NCI-H2196 (cell line): ENCODE data around the gene PTPA.
"Not testable (repeated sequence)": the region's sequence is repeated elsewhere in the genome, so short reads cannot be mapped to it uniquely, and the experiment has no call there.

ENCODE experiments used
- DNase-seq: peaks from one replicate; lab custom pipeline; 2025; ENCODE audit not compliant: unreplicated experiment; lab: John Stamatoyannopoulos, UW

The PTPA gene

GRCh38 chr9:129151469-129151868, 40.3 kb downstream of the PTPA start:
- no peak for DNase-seq

DNA sequence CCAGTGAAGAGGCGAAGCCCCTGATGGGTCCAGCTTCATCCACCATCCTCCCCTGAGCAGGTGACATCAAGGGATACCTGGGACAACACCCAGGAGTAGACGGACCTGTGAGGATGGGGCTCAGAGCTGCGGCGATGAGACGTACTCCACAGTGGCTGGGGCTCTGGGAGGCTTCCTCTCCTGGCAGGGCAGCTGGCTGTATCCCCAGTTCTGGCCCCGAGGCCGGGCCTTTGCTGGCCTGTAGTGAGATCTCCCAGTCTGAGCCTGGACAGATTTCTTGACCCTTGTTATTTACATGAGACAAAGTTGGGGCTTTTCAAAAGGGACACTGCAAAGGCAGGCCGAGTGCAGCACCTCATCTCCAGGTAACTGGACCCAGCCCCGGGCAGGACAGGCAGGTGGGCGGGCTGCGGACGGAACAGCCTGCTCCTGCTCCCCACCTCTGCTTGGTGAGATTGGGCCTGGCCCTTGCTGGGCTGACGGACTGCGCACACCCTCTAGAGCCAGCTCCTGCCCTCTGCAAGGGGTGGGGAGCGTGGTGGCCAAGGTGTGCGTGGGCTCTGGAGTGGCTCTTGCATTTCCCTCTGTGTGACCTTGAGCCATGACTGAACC, 43.8 kb downstream of the PTPA start:
- no peak for DNase-seq

- no peak for DNase-seq
Observed at GRCh38 chr9:129156163-129156562, 44.9 kb downstream of the PTPA start.

DNA sequence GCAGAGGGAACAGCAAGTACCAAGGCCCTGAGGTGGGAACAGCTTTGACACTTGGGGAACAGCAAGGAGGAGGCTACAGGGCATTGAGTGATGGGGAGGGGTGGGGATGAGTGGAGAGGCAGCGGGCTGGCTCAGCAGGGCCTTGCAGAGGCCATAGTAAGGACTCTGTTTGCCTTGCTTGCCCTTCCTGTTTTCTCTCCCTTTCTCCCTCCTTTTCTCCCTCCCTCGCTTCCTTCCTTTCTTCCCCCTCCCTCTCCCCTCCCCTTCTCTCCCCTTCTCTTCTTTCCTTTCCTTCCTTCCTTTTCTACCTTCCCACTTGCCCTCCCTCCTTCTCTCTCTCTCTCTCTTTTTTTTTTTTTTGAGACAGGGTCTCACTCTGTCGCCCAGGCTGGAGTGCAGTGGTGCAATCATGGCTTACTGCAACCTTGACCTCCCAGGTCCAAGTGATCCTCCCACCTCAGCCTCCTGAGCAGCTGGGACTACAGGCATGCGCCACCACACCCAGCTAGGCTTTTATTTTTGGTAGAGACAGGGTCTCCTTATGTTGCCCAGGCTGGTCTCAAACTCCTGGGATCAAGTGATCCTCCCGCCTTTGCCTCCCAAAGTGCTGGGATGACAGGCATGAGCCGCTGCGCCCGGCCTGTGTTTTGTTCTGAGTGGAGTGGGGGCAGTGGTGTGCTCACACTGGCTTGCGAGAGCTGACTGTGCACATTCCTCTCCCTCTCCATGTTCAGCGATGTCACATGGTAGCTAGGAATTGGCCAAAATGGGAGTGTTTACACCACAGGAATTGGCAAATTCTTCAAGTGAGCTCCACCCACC, 49.7 kb downstream of the PTPA start:
- no peak for DNase-seq

DNA sequence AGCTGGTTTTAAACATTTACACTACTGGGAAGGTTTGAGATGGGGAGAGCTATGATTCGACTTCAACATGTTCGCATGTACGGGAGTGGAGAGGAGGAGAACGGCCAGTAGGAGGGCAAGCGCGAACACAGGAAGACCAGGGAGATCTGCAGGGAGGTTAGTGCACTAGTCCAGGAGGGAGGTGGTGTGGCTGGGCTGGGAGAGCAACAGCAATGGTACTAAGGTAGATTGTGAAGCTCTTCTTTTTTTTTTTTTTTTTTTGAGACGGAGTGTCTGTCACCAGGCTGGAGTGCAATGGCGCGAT, 50.3 kb downstream of the PTPA start:
- DNase-seq, result no peak

DNA sequence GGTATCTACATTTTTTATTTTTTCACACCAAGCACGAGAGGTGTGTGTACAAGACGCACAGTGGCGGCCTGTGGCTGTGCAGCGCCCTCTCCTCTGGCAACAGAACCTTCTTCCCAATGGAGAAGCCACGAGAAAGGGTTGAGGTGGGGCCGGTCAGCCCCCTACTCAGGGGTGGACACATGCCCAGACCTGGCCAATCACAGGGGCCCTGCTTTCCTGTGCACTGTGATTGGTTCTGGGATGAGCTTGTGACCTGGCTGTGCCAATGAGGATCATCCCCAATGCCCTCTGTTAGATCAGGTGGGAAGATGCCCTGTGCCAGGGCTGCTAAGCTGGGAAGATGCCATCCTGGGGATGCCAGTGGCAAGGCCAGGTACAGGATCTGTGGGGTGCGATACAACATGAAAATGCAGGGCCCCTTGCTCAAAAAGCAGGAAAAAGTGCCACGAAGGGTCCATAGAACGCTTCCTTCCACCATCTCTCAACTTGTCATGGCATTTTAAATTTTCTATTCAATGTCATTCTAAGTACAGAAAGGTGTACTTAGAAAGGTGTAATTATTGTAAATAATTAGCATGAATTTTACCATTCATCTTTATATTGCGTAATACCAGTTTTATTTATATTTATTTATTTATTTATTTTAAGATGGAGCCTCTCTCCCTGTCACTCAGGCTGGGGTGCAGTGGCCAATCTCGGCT, 51.4 kb downstream of the PTPA start:
- DNase-seq, result no peak

- DNase-seq, result not testable (repeated sequence)
Observed at GRCh38 chr9:129163198-129163670, 52.0 kb downstream of the PTPA start.

GRCh38 chr9:129163753-129164152, 52.5 kb downstream of the PTPA start:
- DNase-seq, result no peak

- DNase-seq, result peak; percentile 12
Observed at GRCh38 chr9:129164246-129164930, 53.2 kb downstream of the PTPA start.

- DNase-seq, result no peak
Observed at GRCh38 chr9:129165198-129165597, 54.0 kb downstream of the PTPA start.

- peak; percentile 68 for DNase-seq
Observed at GRCh38 chr9:129166623-129167557, 55.7 kb downstream of the PTPA start.

- no peak for DNase-seq
Observed at GRCh38 chr9:129170229-129170628, 59.0 kb downstream of the PTPA start.

GRCh38 chr9:129171993-129172751, 61.0 kb downstream of the PTPA start:
- no peak for DNase-seq

- DNase-seq, result no peak
Observed at GRCh38 chr9:129172816-129173215, 61.6 kb downstream of the PTPA start.

- DNase-seq, result no peak
Observed at GRCh38 chr9:129173296-129174101, 62.3 kb downstream of the PTPA start.

DNA sequence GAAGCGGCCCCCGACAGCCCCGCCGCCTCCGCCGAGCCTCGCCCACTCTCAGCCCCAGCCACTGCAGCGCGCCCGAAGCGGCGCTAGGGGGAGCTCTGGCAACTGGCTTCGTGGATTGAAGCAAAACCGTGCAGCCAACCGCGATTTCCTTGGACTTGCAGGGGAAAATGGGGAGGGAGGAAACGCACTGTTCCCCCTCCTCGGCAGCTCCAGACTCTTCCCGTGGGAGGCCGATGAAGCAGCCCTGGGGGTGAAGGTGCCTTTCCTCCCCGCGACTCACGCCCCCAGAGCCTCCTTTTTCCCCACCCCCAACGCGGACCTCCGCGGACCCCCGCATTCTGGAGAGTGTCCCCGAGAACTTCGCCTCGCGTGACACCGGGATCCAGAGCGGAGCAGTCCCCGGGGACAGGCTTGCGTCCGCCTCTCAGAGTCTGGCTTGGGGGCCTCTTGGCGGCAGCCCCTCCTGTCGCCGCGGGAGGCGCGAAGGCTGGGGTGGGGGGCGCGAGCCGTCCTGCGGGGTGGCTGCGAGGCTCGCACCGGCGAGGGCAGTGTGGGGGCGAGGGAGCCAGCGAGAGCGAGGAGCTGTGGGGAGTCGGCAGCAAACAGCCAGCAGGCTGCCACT, 63.0 kb downstream of the PTPA start:
- DNase-seq, result peak; percentile 90

- DNase-seq, result peak; percentile 64
Observed at GRCh38 chr9:129174724-129175514, 63.7 kb downstream of the PTPA start.

- DNase-seq, result no peak
Observed at GRCh38 chr9:129175515-129175824, 64.3 kb downstream of the PTPA start.
